Mesenchymal stem cell (in vitro differentiated cells and primary cell): ENCODE results near the gene PTPRN2.

Experiments
- DNase-seq: peaks from one replicate; pipeline ENCODE4 v3.0.0-alpha.2; 2013
- H2AFZ ChIP-seq: one replicate; pipeline ENCODE4 v1.6.1; 2013; ENCODE audit warnings: low read depth, mild to moderate bottlenecking, control low read depth, inconsistent platforms, low read length, moderate library complexity
- H2AK5ac ChIP-seq: 2 replicates; pipeline ENCODE4 v1.6.1; 2013; ENCODE audit warnings: low read length, moderate library complexity, mild to moderate bottlenecking, inconsistent platforms; ENCODE audit not compliant: severe bottlenecking
- H2BK120ac ChIP-seq: one replicate; pipeline ENCODE4 v1.6.1; 2013; ENCODE audit warnings: low read depth, mild to moderate bottlenecking, inconsistent platforms, low read length, moderate library complexity
- H2BK12ac ChIP-seq, 2 experiments: one replicate each; pipeline ENCODE4 v1.6.1; 2013; ENCODE audit warnings: inconsistent platforms in 2 of 2, low read length in 2 of 2, mild to moderate bottlenecking in 2 of 2, moderate library complexity in 2 of 2, control low read depth in 1 of 2
- H2BK15ac ChIP-seq: one replicate; pipeline ENCODE4 v1.6.1; 2013; ENCODE audit warnings: mild to moderate bottlenecking, low read depth, inconsistent platforms; ENCODE audit not compliant: poor library complexity, severe bottlenecking
- H2BK5ac ChIP-seq: 2 replicates; pipeline ENCODE4 v1.6.1; 2013; ENCODE audit warnings: low read depth, mild to moderate bottlenecking, low read length, control low read depth, inconsistent platforms; ENCODE audit not compliant: poor library complexity, severe bottlenecking
- H3K14ac ChIP-seq, 2 experiments: one replicate each; pipeline ENCODE4 v1.6.1; 2013; ENCODE audit warnings: inconsistent platforms in 2 of 2, low read length in 2 of 2, control low read depth in 1 of 2, mild to moderate bottlenecking in 1 of 2, moderate library complexity in 1 of 2
- H3K18ac ChIP-seq, 2 experiments: one replicate each; pipeline ENCODE4 v1.6.1; 2013; ENCODE audit warnings: inconsistent platforms in 2 of 2, low read length in 2 of 2, control low read depth in 1 of 2, low read depth in 1 of 2, mild to moderate bottlenecking in 1 of 2
- H3K23ac ChIP-seq, 2 experiments: one replicate each; pipeline ENCODE4 v1.6.1; 2013; ENCODE audit warnings: inconsistent platforms in 2 of 2, low read length in 2 of 2, mild to moderate bottlenecking in 2 of 2, moderate library complexity in 2 of 2, control low read depth in 1 of 2
- H3K27ac ChIP-seq: 2 replicates; pipeline ENCODE4 v1.5.1; 2013; ENCODE audit warnings: mild to moderate bottlenecking, moderate library complexity, low read length, control low read depth, inconsistent platforms; ENCODE audit not compliant: poor library complexity, severe bottlenecking
- H3K27me3 ChIP-seq, 2 experiments: 2 replicates each; pipeline versions ENCODE4 v1.6.1 to v1.7.0; 2013; ENCODE audit warnings: low read length in 2 of 2, mild to moderate bottlenecking in 2 of 2, moderate library complexity in 2 of 2, control low read depth in 1 of 2, inconsistent platforms in 1 of 2; ENCODE audit not compliant: control insufficient read depth in 1 of 2, insufficient read depth in 1 of 2
- H3K36me3 ChIP-seq, 2 experiments: 2 replicates each; pipeline versions ENCODE4 v1.6.1 to v1.7.0; 2013; ENCODE audit warnings: low read length in 2 of 2, control low read depth in 1 of 2, inconsistent platforms in 1 of 2, low read depth in 1 of 2, mild to moderate bottlenecking in 1 of 2; ENCODE audit not compliant: insufficient read depth in 2 of 2, control insufficient read depth in 1 of 2
- H3K4ac ChIP-seq, 2 experiments: one replicate each; pipeline ENCODE4 v1.6.1; 2013; ENCODE audit warnings: inconsistent platforms in 2 of 2, low read length in 2 of 2, mild to moderate bottlenecking in 2 of 2, moderate library complexity in 2 of 2, control low read depth in 1 of 2, low read depth in 1 of 2
- H3K4me1 ChIP-seq: 2 replicates; pipeline ENCODE4 v1.6.1; 2013; ENCODE audit warnings: low read depth, low read length, control low read depth; ENCODE audit not compliant: control insufficient read depth, insufficient read depth
- H3K4me2 ChIP-seq: 2 replicates; pipeline ENCODE4 v1.6.1; 2013; ENCODE audit warnings: low read length, mild to moderate bottlenecking, inconsistent platforms; ENCODE audit not compliant: poor library complexity, severe bottlenecking
- H3K4me3 ChIP-seq, 2 experiments: 2 replicates each; pipeline versions ENCODE4 v1.5.1 to v1.7.0; 2013; ENCODE audit warnings: low read length in 2 of 2, mild to moderate bottlenecking in 2 of 2, control low read depth in 1 of 2, low read depth in 1 of 2; ENCODE audit not compliant: insufficient read depth in 1 of 2
- H3K79me1 ChIP-seq: replicated peaks from 2 replicates; pipeline ENCODE4 v1.6.1; 2013; ENCODE audit warnings: mild to moderate bottlenecking, control low read depth, low read length, inconsistent platforms; ENCODE audit not compliant: poor library complexity, severe bottlenecking
- H3K9ac ChIP-seq: 2 replicates; pipeline ENCODE4 v1.7.0; 2013; ENCODE audit warnings: mild to moderate bottlenecking, low read length, moderate library complexity
- H3K9me3 ChIP-seq: 2 replicates; pipeline ENCODE4 v1.7.0; 2013; ENCODE audit warnings: mild to moderate bottlenecking, low read length; ENCODE audit not compliant: control insufficient read depth
- H4K8ac ChIP-seq: one replicate; pipeline ENCODE4 v1.6.1; 2013; ENCODE audit warnings: inconsistent platforms, mild to moderate bottlenecking, low read length, moderate library complexity
- H4K91ac ChIP-seq: one replicate; pipeline ENCODE4 v1.6.1; 2013; ENCODE audit warnings: mild to moderate bottlenecking, low read length, inconsistent platforms
- WGBS: methylation state at CpG from one replicate; pipeline ENCODE4 v1.1.7; 2013; ENCODE audit warnings: mixed read lengths; 5-methylcytosine and 5-hydroxymethylcytosine counted together

PTPRN2 gene

DNA sequence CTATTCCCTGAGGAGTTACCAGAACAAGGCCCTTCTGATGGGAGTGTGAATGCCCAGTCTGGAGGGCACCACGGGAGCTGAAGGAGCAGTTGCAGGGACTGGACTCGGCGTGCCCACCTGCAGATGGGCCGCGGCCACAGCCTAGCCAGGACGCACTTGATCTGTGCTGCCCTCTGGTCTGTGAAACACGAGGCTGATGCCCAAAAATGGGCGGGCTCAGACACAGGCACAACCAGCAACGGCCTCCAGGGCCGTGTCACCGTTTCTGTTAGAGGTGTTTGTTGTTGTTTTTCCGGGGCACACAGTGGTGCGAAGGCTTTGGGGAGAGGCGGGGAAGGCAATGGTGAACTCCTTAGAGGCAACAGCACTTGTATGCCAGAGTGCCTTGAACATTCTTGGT, 1015.0 kb downstream of the PTPRN2 start:
- no peak overlapping the region for H2BK120ac ChIP-seq
- no peak overlapping the region for H3K4ac ChIP-seq
- no peak overlapping the region for H3K9ac ChIP-seq
- no peak overlapping the region for H2AFZ ChIP-seq
- H3K4me3 ChIP-seq = no peak overlapping the region
- H3K4me1 ChIP-seq = no peaks in the 10 kb centered on the region
- H2BK5ac ChIP-seq = no peak overlapping the region
- H2BK12ac ChIP-seq = no peak overlapping the region
- H3K9me3 ChIP-seq = no peaks in the 10 kb centered on the region
- no peak overlapping the region for H4K91ac ChIP-seq
- no peak for DNase-seq
- no peak overlapping the region for H2BK15ac ChIP-seq
- no peak overlapping the region for H3K27ac ChIP-seq
- no peak overlapping the region for H3K14ac ChIP-seq
- H3K23ac ChIP-seq = no peak overlapping the region
- H3K27me3 ChIP-seq = peaks cover 0 to 9% of the 10 kb centered on the region in 2 experiments
- no peak overlapping the region for H3K4me2 ChIP-seq
- H2AK5ac ChIP-seq = no peak overlapping the region
- no peaks in the 10 kb centered on the region for H3K79me1 ChIP-seq
- 74% methylated on average over 14 of the region's 14 CpGs for WGBS
- no peak overlapping the region for H3K18ac ChIP-seq
- peaks cover 0 to 4% of the 10 kb centered on the region in 2 experiments for H3K36me3 ChIP-seq
- no peak overlapping the region for H4K8ac ChIP-seq

DNA sequence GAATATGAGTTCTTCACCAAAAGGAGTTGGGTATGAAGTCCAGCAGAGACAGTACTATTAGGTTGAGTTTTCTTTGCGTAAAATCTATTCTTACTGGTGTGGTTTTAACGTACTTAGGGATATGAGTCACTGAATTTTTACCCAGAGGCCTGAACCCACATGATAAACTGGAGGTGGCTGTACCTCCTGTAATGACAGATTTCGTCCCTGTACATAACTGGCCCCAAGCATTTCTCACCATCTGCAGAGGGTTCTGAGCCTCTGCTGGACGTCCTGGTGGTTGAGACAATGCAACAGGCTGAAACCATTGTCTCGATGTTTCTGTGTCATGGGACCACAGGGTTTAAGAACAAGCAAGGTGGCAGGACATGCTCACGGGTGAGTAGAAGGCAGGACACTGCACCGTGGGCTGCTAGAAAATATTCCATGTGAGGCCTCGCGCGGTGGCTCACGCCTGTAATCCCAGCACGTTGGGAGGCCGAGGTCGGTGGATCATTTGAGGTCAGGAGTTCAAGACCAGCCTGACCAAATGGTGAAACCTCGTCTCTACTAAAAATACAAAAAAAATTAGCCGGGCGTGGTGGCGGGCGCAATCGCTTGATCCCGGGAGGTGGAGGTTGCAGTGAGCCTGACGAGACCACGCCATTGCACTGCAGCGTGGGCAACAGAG, 1017.0 kb downstream of the PTPRN2 start:
- H3K9ac ChIP-seq = no peak overlapping the region
- H3K27ac ChIP-seq = no peak overlapping the region
- DNase-seq = peak; percentile 20
- H3K36me3 ChIP-seq = no peaks in the 10 kb centered on the region
- H3K4me1 ChIP-seq = no peaks in the 10 kb centered on the region
- no peak overlapping the region for H2BK120ac ChIP-seq
- no peaks in the 10 kb centered on the region for H3K79me1 ChIP-seq
- H4K91ac ChIP-seq = no peak overlapping the region
- 85% methylated on average over 21 of the region's 24 CpGs for WGBS
- H2BK15ac ChIP-seq = no peak overlapping the region
- H3K4ac ChIP-seq = no peak overlapping the region
- H2AFZ ChIP-seq = no peak overlapping the region
- no peak overlapping the region for H3K14ac ChIP-seq
- peaks cover 0 to 2% of the 10 kb centered on the region in 2 experiments for H3K27me3 ChIP-seq
- H2BK12ac ChIP-seq = no peak overlapping the region
- H2BK5ac ChIP-seq = no peak overlapping the region
- H3K9me3 ChIP-seq = no peaks in the 10 kb centered on the region
- no peak overlapping the region for H3K4me2 ChIP-seq
- no peak overlapping the region for H3K18ac ChIP-seq
- no peak overlapping the region for H3K4me3 ChIP-seq
- H4K8ac ChIP-seq = no peak overlapping the region
- no peak overlapping the region for H3K23ac ChIP-seq
- no peak overlapping the region for H2AK5ac ChIP-seq

DNA sequence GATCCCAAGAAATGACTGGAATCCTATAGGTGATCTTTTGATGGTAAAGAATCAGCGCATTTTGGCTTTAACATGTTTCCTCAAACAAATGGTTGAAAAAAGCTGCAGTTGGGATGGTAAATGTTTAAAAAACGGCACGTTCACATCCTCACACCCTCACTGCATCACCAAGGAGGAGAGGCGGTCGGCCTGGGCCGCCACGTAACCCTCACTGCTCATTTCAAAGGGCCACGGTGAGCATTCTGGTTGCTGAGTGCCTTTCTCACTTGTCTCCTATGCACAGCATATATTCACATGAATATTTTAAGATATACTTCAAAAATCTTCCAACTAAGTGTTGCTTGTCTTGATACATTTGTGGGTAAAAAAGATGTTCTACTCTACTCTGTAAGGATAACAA, 1017.7 kb downstream of the PTPRN2 start:
- Histone ChIP-seq H3K9me3 (no peaks in the 10 kb centered on the region), H2BK5ac (no peak overlapping the region), H2AFZ (no peak overlapping the region), H2BK120ac (no peak overlapping the region), H2BK15ac (no peak overlapping the region), H4K8ac (no peak overlapping the region), H3K4me1 (no peaks in the 10 kb centered on the region), H3K27me3 (no peaks in the 10 kb centered on the region), H3K9ac (peak overlapping the region; percentile 77), H3K18ac (no peak overlapping the region), H3K4me3 (no peak overlapping the region), H3K23ac (no peak overlapping the region), H2AK5ac (no peak overlapping the region), H3K79me1 (no peaks in the 10 kb centered on the region), H3K14ac (no peak overlapping the region), H3K4ac (no peak overlapping the region), H3K4me2 (no peak overlapping the region), H3K36me3 (no peaks in the 10 kb centered on the region), H2BK12ac (no peak overlapping the region), H3K27ac (no peak overlapping the region), H4K91ac (no peak overlapping the region)
- 80% methylated on average over 7 of the region's 8 CpGs for WGBS
- no peak for DNase-seq

DNA sequence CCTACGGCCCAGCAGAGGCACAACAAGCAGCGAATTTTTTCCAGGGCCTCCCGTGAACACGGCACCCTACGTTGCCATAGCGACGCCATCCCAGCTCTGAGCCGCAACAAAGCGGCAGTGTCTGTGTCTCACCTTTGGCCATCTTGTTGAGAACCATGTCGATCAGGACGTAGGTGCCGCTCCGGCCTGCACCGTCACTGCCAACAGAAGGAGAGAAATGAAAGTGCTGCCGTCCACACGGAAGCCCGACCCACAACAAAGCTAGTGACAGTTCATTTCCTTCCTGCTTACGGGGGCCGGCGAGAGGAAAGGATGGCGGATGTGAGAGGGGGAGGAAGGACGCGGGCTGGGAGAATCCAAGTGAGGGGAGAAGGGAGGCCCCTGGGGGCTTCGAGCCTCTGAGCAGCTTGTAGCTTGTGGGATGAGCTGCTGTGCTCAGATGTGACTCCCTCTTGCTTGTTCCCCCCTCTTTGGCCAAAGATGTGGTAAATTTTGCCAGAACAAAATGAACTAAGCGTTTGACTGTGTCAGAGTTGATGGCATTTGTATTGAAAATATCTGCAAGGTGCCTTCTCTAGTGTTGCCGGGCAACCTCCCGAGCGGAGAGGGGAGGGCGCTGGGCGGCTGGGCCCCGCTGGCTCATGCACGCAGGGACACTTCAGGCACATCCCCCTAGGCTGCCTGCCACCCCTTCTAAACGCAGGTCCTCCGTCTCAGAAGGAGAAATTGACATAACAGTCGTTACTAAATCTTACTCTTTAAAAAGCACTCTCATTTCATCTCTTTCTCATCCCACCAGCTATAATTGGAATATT, 1018.6 kb downstream of the PTPRN2 start:
- no peaks in the 10 kb centered on the region for H3K79me1 ChIP-seq
- H3K4me2 ChIP-seq = no peak overlapping the region
- H2BK5ac ChIP-seq = no peak overlapping the region
- H3K27me3 ChIP-seq = no peaks in the 10 kb centered on the region
- H3K4ac ChIP-seq = no peak overlapping the region
- H4K91ac ChIP-seq = no peak overlapping the region
- DNase-seq = peak; percentile 8
- 58% methylated on average over 32 of the region's 35 CpGs for WGBS
- no peak overlapping the region for H2BK12ac ChIP-seq
- no peak overlapping the region for H2BK15ac ChIP-seq
- peak overlapping the region; percentile 77 for H3K9ac ChIP-seq
- H3K23ac ChIP-seq = no peak overlapping the region
- H3K36me3 ChIP-seq = no peaks in the 10 kb centered on the region
- no peak overlapping the region for H3K27ac ChIP-seq
- no peak overlapping the region for H4K8ac ChIP-seq
- H3K18ac ChIP-seq = no peak overlapping the region
- H3K4me3 ChIP-seq = peak overlapping the region in 1 of 2 experiments; percentile 89
- H3K9me3 ChIP-seq = no peaks in the 10 kb centered on the region
- no peak overlapping the region for H3K14ac ChIP-seq
- H3K4me1 ChIP-seq = no peaks in the 10 kb centered on the region
- no peak overlapping the region for H2BK120ac ChIP-seq
- no peak overlapping the region for H2AK5ac ChIP-seq
- H2AFZ ChIP-seq = no peak overlapping the region
